Parathyroid adenoma (tissue), 2 donors: Measurements from ENCODE around the gene SUSD4.

Experiments used
- H2AFZ ChIP-seq: fragments of 300-600 bp; sonication (generic); one replicate; pipeline ENCODE4 v1.7.0; 2017; ENCODE audit warnings: antibody characterized with exemption, mild to moderate bottlenecking
- H3K27ac ChIP-seq: fragments of 300-600 bp; sonication (generic); one replicate; pipeline ENCODE4 v1.7.0; 2017
- H3K27me3 ChIP-seq: fragments of 300-600 bp; sonication (generic); one replicate; pipeline ENCODE4 v1.7.0; 2017; ENCODE audit warnings: low read length; ENCODE audit not compliant: control insufficient read depth, insufficient read depth
- H3K36me3 ChIP-seq: fragments of 300-600 bp; sonication (generic); one replicate; pipeline ENCODE4 v1.7.0; 2017; ENCODE audit warnings: low read length; ENCODE audit not compliant: control insufficient read depth, insufficient read depth
- H3K4me1 ChIP-seq: fragments of 300-600 bp; sonication (generic); one replicate; pipeline ENCODE4 v1.7.0; 2017; ENCODE audit warnings: control low read depth
- H3K4me2 ChIP-seq: fragments of 300-600 bp; sonication (generic); one replicate; pipeline ENCODE4 v1.7.0; 2017; ENCODE audit warnings: low read length
- H3K4me3 ChIP-seq: fragments of 300-600 bp; sonication (generic); one replicate; pipeline ENCODE4 v1.7.0; 2017; ENCODE audit warnings: low read depth, low read length
- H3K79me2 ChIP-seq: fragments of 300-600 bp; sonication (generic); one replicate; pipeline ENCODE4 v1.7.0; 2017; ENCODE audit warnings: control low read depth
- H3K9ac ChIP-seq: fragments of 300-600 bp; sonication (generic); one replicate; pipeline ENCODE4 v1.7.0; 2017; ENCODE audit warnings: mild to moderate bottlenecking
- H3K9me3 ChIP-seq: fragments of 300-600 bp; sonication (generic); one replicate; pipeline ENCODE4 v1.7.0; 2017; ENCODE audit warnings: low read length; ENCODE audit not compliant: control insufficient read depth
- CTCF ChIP-seq: fragments of 300-600 bp; sonication (generic); IDR thresholded peaks from one replicate; pipeline ENCODE4 v1.7.0; 2017; ENCODE audit warnings: antibody characterized with exemption, mild to moderate bottlenecking
- donor health status: primary hyperparathyroidism.

The SUSD4 gene

GRCh38 chr1:223323491-223324484, 40.2 kb downstream of the SUSD4 start:
- no peaks in the 10 kb centered on the region for H3K36me3 ChIP-seq
- peaks cover 4% of the 10 kb centered on the region for H3K4me1 ChIP-seq
- no peak overlapping the region for H2AFZ ChIP-seq
- no peak for TF ChIP-seq CTCF
- no peak overlapping the region for H3K4me2 ChIP-seq
- no peak overlapping the region for H3K9ac ChIP-seq
- no peaks in the 10 kb centered on the region for H3K9me3 ChIP-seq
- no peak overlapping the region for H3K27ac ChIP-seq
- H3K4me3 ChIP-seq, result no peak overlapping the region
- no peaks in the 10 kb centered on the region for H3K79me2 ChIP-seq
- H3K27me3 ChIP-seq, result no peaks in the 10 kb centered on the region

- Histone ChIP-seq H3K9me3 (no peaks in the 10 kb centered on the region), H3K9ac (no peak overlapping the region), H3K27me3 (no peaks in the 10 kb centered on the region), H3K4me1 (no peaks in the 10 kb centered on the region), H3K27ac (no peak overlapping the region), H3K4me3 (no peak overlapping the region), H2AFZ (no peak overlapping the region), H3K4me2 (no peak overlapping the region), H3K36me3 (no peaks in the 10 kb centered on the region), H3K79me2 (no peaks in the 10 kb centered on the region)
- no peak for TF ChIP-seq CTCF
Measured at GRCh38 chr1:223322868-223323267, 41.1 kb downstream of the SUSD4 start.

- no peak for TF ChIP-seq CTCF
- Histone ChIP-seq H3K27ac (no peak overlapping the region), H3K4me3 (no peak overlapping the region), H3K4me2 (no peak overlapping the region), H3K9me3 (no peaks in the 10 kb centered on the region), H3K27me3 (no peaks in the 10 kb centered on the region), H3K36me3 (no peaks in the 10 kb centered on the region), H3K9ac (no peak overlapping the region), H3K79me2 (no peaks in the 10 kb centered on the region), H3K4me1 (no peaks in the 10 kb centered on the region), H2AFZ (no peak overlapping the region)
Measured at GRCh38 chr1:223320959-223321358, 43.0 kb downstream of the SUSD4 start.

- Histone ChIP-seq H3K9ac (no peak overlapping the region), H3K4me1 (no peaks in the 10 kb centered on the region), H3K27ac (no peak overlapping the region), H3K27me3 (no peaks in the 10 kb centered on the region), H3K36me3 (no peaks in the 10 kb centered on the region), H3K79me2 (no peaks in the 10 kb centered on the region), H3K9me3 (no peaks in the 10 kb centered on the region), H3K4me3 (no peak overlapping the region), H2AFZ (no peak overlapping the region), H3K4me2 (no peak overlapping the region)
- TF ChIP-seq CTCF, result no peak
Measured at GRCh38 chr1:223319905-223320580, 43.9 kb downstream of the SUSD4 start.
